ENCODE measurements around the gene GCNT4.

GCNT4 gene

DNA sequence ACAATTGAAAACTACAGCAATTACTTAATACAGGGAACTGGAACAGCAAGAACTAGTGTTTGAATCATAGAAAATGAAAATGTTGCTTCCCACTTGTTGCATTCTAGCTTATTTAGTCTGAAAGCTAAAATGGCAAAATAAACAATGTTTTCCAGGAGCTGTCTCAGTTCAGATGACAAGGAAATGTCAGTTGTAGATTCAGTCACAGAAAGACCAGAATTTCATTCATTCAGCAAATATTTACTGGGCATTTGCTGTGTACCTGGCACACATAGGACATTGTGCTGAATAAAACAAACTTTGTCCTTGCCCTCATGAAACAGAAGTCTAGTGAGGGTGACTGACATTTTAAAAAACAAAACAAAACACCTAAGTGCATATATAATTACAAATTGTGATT lies 41.5 kb downstream of the GCNT4 start:
- DNase-seq, result no peak

DNA sequence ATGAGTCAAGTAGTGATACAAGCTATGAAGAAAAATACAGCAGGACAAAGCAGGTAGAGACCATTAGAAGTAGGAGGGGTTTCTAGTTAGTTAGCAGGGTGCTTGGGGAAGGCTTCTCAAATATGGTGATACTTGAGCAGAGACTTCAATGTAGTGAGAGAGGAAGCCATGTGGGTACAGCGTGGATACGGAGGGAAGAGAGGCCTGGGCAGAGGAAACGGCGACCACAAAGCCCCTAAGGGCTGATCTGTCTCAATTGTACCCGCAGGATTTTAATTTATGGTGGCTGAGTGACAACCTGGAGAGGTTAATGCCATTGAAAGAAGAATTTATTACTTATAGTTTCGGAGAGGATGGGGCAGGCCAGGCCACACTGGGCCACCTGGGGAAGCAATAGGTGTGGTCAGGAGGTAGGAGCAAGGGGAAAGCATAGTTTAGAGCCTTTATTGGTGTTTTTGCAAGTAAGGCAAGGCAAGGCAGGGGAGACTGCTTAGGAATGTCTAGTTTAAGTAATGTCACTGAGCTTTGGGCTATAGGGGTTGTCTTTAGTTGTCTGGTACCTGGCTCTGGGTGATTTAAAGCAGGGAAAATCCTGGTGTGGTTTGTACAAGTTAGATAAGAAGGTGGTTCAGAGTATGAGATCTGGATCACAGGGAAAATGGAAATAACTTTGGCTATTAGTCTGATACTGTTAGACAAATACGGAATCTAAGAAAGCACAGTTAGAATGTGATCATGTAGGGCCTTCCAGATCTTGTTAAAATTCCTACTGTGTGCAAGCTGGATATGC lies 42.6 kb downstream of the GCNT4 start:
- no peak for DNase-seq

DNA sequence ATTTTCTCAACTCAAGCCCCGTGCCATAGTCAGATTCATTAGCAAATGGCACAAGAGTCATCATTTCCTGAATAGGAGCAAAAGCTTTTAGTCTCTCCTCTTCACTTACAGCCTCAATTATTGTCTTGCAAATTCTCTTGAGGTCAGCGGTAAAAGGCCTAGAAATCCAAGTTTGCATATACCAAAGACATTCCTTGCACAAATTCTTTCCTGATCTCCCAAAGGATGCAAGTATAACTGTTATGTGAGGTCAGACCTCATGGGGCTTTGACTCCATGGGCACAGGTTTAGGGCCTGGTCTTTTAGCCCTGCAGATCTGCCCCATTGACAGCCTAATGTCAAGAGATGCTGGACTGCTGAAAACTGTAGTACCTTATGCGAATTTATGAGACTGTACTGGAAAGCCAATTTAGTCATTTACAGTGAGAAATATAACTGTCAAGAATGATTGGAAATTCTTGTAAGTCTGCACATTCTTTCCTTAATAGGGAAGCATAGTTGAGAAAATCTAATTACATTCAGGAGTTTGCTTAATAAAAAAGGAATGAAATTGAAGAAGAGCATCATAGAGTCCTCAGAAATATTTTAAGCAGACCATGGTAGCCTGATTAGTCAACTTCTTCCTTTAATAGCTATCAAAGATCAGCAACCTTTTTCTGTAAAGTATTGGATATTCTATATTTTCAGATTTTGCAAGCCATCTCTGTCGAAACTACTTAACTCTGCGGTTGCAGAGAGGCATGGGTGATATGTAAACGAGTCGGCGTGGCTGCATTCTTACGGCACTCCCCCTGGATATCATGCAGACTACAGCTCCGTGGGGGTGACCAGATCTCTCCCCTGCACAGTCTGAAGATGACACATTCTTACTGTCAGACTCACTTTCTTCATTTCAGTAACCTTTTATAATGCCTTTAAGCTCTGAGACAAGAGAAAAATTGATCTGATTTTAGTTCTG lies 45.2 kb downstream of the GCNT4 start:
- peak; percentile 40 for DNase-seq

DNA sequence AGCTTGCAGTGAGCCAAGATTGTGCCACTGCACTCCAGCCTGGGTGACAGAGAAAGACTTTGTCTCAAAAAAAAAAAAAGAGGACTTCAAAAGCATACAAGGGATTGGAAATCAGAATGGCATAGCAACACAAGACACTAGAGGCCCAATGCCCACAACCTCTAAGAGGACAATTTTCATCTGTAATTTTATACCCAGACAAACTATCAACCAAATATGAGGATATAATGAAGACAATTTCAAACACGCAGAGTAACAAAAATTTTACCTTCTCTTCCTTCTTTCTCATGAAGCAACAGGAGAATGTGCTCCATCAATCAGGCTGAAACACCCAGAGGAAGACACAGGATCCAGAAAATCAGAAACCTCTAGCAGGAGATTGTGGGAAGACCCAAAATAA lies 46.8 kb downstream of the GCNT4 start:
- no peak for DNase-seq

All from HCEC 1CT (cell line).